HG03558 (cell line): Measurements from ENCODE around the gene SVBP.

Source experiments
- ATAC-seq: cut with Tn5 transposase; IDR thresholded peaks from one replicate; pipeline ENCODE4 v1.9.1; 2021; ENCODE audit warnings: moderate number of reproducible peaks; ENCODE audit not compliant: unreplicated experiment; ENCODE audit errors: extremely low read depth

Gene SVBP

DNA sequence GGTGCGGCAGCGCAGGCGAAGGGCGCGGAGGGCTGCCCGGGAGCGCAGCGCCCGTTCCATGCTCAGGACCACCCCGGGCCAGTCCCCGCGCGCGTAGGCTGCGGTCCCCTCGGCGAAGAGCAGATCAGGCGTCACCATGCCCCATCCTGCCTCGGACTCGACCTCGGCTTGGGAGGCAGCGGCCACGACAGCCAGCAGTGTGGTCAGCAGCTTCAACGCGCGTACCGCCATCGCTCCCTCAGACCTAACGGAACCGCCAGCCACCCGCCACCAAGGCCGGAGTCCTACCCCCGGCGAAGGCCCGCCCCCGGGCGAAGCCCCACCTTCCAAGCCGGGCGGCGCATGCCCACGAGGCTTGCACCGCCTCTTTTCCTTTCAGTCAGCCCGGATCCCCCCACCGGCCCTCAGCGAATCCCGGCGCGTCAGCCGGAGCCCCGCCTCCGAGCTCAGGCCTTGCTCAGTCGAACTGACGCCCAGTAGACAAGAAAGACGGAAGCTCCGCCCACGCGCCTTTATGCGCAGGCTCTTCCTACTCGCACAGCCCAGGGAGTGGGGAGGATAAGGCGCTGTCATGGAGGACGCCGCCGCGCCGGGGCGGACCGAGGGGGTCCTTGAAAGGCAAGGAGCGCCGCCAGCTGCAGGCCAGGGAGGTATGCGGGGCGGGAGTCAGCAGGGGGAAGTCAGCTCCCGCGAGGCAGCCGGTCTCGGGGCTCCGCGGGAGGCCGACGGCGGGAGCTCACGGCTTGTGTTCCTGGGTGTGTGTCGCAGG lies 50.3 kb downstream of the SVBP start, which contains the start of the genes C1orf50 and P3H1:
C1orf50 (plus strand) TSS at position 509 of the 769 bp plus-strand sequence; CDS start at position 572, 63 bp downstream.
P3H1 (minus strand) TSS at position 288 of the 769 bp plus-strand sequence; CDS start at position 231, 57 bp downstream.
- ATAC-seq = peak; percentile 71

DNA sequence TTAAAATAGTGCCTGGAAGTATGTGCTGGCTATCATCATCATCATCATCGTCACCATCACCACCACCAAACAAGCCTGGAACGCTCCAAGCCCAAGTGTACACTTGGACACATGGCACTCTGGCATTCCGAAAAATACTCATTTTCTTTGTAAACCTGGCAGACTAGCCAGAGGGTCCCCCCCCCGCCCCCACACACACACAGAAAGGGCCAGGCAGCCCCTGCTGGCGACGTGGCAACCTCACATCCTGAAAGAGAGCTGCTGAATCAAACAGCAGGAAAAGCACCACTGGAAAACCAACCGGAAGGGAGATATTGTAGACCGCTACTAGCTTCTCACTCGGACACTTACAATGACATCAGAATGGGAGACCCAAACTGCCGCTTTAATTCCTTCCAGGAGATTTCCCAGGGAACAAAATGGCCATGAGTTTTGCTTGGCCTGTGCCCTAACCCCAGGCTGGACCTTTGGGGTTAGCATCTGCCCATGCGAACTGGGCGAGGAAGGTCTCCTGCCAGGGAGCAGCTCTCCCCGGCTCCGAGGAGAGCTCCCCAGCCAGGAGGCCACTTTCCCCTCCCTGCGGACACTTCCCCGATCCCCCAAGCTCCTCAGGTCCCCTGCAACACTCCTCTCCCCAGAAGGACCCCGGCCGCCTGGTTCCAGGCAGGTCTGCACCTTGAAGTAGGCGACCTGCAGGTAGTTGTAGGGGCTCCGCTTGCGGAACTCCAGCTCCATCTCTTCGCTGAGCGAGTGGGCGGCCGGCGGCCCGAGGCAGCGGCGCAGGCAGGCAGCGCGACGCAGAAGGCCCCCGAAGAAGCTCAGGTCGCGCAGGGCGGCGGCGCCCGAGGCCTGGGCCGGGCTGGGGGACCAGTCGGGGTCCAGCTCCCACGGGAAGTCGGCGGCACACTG lies 51.1 kb downstream of the SVBP start:
- peak; percentile 13 for ATAC-seq

DNA sequence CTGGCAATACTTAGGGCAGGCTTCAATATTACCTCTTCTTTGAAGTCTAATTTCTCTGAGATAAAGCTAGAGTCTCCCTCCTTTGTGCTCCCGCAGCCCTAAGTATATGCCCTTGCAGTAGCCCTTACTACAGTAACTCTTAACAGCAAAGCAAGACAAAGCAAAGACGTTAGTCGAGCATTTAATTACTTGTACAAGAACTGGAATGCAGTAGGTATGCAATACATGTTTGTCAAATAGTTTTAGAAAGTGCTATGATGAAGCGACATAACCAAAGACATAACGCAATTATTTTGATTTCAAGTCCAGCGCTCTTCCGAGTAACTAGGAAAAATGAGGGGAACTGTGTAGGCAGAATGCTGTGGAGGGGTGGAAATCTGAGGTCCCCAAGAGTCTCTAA lies 51.9 kb downstream of the SVBP start:
- ATAC-seq = no peak

DNA sequence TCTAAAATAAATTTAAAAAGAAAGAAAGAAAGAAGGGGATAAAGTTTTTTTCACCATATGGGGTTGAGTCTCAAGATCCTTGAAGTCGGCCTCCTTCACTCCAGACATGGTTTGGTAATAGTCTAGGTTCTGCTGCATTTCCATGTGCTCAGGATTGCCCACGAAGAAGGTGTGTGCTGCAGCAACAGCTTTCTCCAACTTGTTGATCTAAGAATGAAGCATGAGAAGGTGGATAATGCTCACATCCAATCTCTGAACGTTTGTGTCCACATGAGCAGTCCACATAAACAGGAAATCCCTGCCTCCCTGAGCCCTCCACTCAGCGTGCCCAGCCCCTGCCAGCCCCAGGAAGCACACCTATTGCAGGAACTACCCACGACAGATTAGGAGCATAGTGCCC lies 54.9 kb downstream of the SVBP start:
- ATAC-seq = no peak

DNA sequence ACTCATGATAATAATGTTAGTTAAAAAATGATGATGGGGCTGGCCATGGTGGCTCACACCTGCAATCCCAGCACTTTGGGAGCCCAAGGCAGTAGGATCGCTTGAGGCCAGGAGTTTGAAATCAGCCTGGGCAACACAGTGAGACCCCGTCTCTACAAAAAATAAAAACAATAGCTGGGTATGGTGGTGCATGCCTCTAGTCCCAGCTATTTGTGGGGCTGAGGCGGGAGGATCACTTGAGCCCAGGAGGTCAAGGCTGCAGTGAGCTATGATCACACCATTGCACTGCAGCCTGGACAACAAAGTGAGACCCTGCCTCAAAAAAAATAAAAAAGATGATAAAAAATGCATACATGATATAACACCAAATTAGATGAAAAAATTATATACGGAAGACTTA lies 55.6 kb downstream of the SVBP start:
- ATAC-seq = no peak

DNA sequence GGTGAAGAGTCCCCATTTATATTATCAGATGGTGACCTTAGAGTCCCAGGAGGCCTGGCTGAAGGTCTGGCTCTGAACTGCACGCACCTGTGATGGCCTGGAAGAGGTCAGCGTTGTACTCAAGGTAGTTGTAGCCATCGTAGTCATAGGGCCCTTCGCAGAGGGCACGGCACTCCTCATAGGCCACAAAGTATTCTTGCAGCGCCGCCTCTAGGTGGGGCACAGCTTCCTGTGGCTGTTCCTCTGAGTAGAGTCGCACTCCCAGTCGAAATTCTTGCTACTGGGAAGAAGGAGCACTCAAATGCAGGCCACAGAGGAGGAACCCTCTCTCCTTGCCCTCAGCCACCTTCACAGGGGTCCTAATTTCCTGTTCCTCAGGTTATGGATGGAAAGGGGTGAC lies 58.1 kb downstream of the SVBP start:
- ATAC-seq = no peak

DNA sequence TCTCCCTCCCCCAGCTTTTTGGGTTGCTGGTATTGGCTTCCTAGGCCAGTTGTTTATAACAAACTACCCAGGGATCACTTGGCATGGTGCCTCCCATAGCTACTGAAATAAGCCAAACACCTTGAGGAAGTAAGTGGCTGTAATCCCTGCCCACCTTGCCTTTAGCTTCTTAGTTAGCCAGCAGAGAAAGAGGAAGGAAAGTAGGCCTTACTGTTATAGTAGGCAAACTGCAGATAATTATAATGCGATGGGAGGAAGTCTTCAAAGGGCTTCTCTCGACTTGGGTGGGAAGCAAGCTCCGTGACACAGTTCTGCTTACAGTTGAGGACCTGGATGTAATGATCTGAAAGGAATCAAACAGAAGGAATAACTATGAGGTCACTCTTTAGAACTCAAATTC lies 58.6 kb downstream of the SVBP start:
- ATAC-seq = no peak

DNA sequence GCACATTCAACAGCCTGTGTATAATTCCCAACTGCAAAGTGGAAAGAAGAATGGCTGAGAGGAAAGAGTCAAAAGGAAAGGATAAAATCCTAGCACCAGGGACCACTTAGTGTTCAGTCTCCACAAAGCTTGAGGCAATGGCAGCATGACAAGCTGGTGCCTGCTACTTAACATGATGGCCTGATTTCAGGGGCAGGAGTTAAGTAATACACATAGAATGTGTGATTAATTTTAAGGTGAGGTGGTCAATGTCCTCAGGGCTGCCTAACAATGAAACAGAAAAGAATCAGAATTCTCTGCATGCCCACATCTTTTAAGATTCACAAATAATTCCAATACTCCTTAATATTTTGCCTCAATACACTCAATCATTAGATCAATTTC lies 59.3 kb downstream of the SVBP start:
- no peak for ATAC-seq
